HG03558 (cell line): ENCODE data around the gene SPATA31E1.
"Not testable (repeated sequence)": the region's sequence is repeated elsewhere in the genome, so short reads cannot be mapped to it uniquely, and the experiment has no call there.

ENCODE experiments used
- ATAC-seq: cut with Tn5 transposase; IDR thresholded peaks from one replicate; pipeline ENCODE4 v1.9.1; 2021; ENCODE audit warnings: moderate number of reproducible peaks; ENCODE audit not compliant: unreplicated experiment; ENCODE audit errors: extremely low read depth

SPATA31E1 gene

DNA sequence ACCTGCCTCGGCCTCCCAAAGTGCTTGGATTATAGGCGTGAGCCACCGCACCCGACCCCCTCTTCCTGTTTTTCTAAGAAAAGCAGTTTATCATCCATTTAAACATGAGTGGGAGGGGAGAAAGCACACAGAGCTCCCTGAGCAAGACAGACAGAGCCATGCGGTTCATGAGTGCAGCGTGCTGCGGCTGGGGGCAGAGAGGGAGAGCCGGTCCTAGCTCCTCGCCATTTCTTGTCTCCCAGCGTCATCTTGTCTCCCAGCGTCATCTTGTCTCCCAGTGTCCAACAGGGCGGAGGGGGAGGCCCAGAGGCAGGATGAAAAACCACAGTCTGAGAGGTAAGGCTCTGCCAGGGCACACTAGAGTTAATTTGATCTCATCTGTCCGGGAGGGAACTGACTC, 36.3 kb downstream of the SPATA31E1 start:
- ATAC-seq, result not testable (repeated sequence)

DNA sequence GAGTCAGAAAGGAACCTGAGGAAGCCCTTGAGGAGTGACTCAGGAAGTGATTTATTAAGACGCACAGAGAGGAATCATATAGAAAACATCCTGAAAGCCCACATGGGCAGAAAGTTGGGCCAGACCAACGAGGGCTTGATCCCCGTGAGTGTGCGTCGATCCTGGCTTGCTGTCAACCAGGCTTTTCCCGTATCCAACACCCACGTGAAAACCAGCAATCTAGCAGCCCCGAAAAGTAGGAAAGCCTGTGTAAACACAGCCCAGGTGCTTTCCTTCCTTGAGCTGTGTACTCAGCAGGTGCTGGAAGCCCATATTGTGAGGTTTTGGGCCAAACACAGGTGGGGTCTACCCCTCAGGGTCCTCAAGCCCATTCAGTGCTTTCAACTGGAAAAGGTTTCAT, 38.9 kb downstream of the SPATA31E1 start:
- not testable (repeated sequence) for ATAC-seq

DNA sequence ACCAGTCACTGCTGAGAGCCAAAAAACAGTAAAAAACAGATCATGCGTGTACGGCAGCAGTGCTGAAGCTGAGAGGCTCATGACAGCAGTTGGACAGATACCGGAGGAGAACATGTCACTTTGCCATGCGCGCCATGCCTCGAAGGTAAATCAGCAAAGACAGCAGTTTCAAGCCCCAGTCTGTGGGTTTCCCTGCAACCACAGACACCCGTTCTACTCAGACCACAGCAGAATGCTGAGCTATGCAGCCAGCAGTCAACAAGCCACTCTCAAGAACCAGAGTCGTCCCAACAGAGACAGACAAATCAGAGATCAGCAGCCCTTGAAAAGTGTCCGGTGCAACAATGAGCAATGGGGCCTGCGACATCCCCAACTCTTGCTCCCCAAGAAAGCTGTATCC, 40.3 kb downstream of the SPATA31E1 start:
- ATAC-seq, result not testable (repeated sequence)

DNA sequence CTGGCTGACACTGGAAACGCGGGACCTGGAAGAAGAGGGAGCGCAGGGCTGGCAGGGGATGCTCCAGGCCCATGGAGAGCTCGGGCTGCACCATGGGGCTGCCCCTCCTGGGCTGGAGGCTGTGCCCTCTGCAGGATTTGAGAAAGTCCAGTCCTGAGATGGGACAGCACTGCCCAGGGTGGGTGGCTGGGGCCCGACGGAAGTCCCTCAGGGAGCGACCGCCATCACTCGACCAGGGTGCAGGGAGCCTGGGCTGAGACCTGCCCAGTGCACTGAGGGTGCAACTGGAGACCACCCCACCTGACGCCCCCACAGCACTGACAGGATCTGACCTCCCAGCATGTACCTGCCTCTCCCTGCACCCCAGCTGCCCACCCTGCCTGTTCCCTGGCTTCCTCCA, 42.2 kb downstream of the SPATA31E1 start:
- not testable (repeated sequence) for ATAC-seq

DNA sequence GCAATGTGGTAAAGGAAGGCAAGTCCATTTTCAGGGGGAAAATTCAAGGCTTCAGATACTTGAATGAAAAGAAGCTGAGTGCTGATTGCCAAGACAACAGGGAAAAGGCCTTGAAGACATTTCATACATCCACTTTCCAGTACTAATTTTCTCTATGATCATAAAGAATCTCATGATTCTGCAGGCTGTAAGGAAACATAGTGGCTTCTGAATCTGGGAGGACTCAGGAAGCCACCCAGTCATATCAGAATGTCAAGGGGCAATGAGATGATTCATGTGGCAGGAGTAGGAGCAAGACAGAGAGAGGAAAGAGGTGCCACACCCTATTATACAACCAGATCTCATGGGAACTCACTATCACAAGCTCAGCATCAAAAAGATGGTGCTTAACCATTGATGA, 46.5 kb downstream of the SPATA31E1 start:
- not testable (repeated sequence) for ATAC-seq

DNA sequence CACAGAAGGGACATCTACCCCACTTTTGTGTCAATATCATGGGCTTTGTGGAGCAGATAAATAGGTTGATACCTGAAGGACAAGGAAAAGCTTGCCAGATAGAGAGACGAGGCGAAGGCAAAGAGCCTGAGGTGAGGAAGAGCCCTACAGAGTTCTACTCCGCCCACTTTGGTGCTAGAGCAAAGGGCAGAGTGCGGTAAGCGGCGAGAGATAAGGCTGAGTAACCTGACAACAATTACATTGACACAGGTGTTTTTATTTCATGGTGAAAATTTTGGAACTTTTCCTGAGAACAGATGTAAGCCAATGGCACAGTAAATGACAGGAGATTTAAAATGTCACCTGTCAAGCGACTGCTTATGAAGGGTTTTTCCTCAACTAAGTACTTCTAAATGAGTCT, 51.8 kb downstream of the SPATA31E1 start:
- not testable (repeated sequence) for ATAC-seq

DNA sequence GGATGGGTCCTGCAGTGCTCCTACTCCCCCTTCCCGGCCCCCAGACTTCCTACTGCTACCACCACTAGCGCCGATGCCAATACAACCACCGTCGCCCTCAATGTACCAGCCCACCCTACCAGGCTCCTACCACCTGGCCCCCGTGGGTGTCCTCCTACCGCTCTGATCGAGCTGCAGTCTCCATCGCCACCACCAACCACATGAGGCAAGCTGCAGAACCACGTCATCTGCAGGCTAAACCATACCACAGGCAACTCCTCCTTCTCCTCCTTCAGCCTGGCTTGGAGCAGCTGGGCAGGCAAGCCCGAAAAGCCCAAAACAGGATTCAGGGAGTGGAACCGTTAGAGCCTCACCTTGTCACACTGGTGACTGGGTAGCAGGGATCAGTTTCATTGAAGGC, 54.7 kb downstream of the SPATA31E1 start:
- ATAC-seq, result not testable (repeated sequence)

DNA sequence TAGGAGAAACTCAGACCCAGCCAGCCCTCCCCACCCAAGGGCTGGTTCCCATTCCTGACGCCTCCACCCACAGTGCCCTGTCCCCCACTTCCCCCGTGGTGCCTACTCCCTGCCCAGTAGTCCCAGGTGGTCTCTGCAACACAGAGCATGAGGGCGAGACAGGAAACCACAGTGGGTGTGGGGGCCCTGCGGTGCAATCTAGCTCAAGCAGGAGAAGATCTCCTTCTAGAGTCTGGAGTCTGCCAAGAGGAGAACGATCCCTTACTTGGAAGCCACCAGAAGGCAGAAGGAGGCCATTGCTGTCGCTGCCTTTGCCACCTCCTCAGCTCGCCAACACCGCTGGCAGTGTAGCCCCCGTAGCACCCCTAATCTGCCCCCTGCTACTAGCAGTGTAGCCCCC, 55.2 kb downstream of the SPATA31E1 start:
- ATAC-seq, result not testable (repeated sequence)

DNA sequence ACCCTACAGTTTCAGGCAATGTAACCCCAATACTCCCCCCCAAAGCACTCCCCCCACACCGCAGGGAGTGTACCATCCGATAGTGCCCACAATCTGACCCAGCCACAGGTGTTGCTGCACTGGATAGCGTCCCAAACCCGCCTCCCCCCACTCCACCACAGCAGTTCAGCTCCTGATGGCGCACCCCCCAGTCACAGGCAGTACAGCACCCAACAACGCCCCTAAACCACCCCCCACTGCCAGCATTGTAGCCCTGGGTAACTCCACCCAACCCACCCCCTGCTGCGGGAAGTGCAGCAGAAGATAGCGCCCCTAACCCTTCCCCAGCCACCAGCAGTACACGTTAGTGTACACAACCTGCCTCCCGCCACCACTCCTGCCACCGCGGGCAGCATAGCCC, 55.7 kb downstream of the SPATA31E1 start:
- not testable (repeated sequence) for ATAC-seq
